ENCODE measurements around the gene FAM163A.

DNA sequence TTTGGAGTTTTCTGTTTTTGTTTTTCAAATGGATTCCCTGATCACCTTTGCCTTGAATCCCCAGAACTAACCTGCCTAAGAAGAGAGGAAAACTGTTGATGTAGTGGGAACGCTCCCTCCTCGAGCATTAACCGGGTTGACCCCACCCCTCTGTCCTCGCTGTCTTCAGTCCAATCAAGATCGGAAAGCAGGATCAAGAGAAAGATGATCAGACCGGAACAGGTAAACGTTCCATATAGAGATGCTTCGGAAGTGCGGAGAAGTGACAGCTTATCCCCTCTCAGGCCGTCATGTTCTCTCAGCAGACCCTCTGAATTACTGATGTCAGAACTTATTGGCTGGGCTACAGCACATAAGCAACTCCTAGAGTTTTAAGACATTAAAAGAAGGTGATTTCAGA, 800 bp upstream of the FAM163A start:
- TF ChIP-seq POLR2A (IDR thresholded peaks at IDR 0.05) (no peak), POLR2AphosphoS5 (IDR thresholded peaks at IDR 0.05) (no peak), CTCF (IDR thresholded peaks at IDR 0.05) (no peak)

Data from prostate gland (tissue), 2 donors.